Measurements from ENCODE around the gene GPR176.

DNA sequence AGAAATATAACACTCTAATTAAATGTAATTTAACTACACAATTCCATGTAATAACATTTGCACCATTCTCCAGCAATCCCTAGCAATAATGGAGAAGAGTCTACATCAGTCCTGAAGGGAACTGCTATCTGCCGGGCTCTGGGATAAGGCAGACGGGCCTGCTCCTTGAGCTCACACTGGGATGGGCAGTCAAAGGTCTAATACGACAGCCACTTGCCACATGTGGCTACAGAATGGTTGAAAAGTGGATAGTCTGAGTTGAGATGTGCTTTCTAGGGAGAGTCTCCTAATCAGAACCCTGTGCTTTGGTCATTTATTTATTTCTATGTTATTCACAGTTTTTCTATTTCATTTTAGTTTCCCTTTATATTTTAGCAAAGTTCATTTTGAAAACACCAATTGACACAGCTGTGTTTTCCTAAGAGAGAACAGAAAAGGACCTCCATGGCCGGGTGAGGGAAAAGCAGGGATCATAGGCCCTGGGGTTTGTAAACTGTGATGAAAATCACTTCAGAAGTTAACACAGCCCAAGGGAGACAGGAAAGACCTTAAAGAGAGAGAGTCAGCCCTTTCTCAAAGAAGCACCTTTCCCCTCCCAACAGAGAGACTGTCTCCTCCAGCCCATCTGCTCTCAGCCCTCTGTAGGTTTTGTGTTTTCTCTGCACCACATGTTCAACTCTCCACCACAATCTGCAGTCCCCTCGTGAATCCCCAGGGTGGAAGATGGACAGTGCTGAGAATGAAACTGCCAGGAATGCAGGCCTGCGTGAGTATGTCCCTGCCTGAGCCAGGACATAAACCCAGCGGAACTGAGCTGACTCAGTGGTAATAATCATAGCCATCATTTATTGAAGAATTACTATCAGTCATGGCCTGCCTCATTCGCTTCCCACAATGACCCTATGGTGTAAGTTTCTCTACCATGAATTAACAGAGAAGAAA is 149.0 kb downstream of the GPR176 start:
- TF ChIP-seq, protein P1, sequence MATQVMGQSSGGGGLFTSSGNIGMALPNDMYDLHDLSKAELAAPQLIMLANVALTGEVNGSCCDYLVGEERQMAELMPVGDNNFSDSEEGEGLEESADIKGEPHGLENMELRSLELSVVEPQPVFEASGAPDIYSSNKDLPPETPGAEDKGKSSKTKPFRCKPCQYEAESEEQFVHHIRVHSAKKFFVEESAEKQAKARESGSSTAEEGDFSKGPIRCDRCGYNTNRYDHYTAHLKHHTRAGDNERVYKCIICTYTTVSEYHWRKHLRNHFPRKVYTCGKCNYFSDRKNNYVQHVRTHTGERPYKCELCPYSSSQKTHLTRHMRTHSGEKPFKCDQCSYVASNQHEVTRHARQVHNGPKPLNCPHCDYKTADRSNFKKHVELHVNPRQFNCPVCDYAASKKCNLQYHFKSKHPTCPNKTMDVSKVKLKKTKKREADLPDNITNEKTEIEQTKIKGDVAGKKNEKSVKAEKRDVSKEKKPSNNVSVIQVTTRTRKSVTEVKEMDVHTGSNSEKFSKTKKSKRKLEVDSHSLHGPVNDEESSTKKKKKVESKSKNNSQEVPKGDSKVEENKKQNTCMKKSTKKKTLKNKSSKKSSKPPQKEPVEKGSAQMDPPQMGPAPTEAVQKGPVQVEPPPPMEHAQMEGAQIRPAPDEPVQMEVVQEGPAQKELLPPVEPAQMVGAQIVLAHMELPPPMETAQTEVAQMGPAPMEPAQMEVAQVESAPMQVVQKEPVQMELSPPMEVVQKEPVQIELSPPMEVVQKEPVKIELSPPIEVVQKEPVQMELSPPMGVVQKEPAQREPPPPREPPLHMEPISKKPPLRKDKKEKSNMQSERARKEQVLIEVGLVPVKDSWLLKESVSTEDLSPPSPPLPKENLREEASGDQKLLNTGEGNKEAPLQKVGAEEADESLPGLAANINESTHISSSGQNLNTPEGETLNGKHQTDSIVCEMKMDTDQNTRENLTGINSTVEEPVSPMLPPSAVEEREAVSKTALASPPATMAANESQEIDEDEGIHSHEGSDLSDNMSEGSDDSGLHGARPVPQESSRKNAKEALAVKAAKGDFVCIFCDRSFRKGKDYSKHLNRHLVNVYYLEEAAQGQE (IDR thresholded peaks at IDR 0.05; ENCODE audit: insufficient replicate concordance, low read depth) = no peak
- TF ChIP-seq, protein P2, sequence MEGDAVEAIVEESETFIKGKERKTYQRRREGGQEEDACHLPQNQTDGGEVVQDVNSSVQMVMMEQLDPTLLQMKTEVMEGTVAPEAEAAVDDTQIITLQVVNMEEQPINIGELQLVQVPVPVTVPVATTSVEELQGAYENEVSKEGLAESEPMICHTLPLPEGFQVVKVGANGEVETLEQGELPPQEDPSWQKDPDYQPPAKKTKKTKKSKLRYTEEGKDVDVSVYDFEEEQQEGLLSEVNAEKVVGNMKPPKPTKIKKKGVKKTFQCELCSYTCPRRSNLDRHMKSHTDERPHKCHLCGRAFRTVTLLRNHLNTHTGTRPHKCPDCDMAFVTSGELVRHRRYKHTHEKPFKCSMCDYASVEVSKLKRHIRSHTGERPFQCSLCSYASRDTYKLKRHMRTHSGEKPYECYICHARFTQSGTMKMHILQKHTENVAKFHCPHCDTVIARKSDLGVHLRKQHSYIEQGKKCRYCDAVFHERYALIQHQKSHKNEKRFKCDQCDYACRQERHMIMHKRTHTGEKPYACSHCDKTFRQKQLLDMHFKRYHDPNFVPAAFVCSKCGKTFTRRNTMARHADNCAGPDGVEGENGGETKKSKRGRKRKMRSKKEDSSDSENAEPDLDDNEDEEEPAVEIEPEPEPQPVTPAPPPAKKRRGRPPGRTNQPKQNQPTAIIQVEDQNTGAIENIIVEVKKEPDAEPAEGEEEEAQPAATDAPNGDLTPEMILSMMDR (IDR thresholded peaks at IDR 0.05; ENCODE audit: insufficient read depth, low read length) = no peak
